ENCODE results near the gene DCXR.
A peak's percentile ranks its signal among the peaks of the same experiment; 100 is the strongest.

The DCXR gene

DNA sequence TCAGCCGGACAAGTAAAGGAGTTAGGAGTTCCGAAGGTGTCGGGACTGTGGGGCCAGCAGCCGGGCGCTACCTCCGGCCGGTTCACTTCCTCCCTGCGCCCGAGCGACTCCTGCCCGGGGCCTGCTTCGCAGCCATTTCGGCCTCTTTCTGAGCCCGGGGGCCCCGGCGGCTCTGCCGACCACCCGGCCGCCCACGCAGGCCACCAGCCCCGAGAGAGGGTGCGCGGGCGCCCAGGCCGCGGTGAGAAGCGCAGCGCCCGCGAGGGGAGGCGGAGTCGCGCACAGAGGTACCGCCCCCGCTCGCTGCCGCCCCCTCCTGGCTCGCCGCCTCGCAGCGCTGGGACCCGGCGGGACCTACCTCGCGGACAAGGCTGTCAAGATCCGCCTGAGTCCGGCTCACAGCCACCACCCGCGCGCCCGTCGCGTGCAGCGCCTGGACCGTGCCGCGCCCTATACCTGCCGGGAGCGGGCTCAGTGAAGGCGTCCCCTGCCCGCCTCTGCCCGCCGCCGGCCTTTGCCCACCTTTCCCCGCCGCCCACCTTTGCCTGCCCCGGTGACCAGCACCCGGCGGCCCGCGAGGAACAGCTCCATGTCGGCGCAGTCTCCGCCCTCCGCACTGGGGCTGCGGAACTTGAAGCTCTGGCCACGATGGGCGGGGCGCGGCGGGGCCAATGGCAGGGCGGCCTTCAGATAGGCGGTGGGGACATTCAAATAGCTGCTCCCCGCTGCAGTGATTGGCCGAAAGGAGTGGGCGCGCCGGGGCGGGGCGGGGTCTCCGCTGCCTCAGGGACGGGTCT is at the start of gene DCXR:
Gene DCXR, minus strand, starts transcription at position 606 of the 797 bp plus-strand sequence. Its CDS starts 15 bp downstream, at position 591.
- peak; percentile 91 for DNase-seq

DNA sequence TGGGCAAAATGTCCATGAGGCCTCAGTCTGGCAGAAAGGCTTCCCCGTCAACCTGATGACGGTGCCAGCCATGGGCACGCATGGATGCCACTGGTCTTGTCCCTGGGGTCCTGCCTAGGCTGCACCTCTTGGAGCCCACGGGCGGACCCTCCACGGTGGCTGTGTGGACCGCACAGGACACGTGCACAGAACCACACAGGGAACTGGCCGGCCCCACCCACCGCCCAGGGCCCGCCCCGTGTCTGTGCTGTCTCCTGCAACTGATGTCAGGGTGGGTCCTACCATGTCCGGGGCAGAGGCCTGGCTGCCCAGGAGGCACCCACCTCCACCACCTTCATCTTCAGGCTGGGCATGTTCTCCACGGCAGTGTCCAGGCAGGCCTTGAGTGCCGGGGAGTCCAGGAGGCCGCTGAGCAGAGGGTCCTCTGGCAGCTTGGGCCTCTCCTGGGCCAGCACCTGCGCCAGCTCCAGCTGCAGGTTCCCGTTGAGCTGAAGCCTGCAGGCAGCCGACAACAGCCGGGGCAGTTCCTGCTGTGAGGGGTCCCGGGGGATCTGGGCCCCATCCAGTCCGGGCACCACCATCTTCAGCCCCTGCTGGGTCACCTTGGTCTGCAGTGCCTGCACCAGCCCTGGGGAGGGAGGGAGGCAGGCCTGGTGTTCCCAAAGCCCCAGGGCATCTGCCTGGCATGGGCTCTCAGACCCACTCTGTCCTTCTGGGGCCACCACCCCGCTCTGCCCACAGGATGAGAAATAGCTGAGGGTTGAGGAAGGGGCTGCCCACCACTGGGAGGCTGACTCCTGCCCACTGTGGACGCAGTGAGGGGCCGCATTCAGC is 48.7 kb upstream of the DCXR start:
- DNase-seq: no peak

DNA sequence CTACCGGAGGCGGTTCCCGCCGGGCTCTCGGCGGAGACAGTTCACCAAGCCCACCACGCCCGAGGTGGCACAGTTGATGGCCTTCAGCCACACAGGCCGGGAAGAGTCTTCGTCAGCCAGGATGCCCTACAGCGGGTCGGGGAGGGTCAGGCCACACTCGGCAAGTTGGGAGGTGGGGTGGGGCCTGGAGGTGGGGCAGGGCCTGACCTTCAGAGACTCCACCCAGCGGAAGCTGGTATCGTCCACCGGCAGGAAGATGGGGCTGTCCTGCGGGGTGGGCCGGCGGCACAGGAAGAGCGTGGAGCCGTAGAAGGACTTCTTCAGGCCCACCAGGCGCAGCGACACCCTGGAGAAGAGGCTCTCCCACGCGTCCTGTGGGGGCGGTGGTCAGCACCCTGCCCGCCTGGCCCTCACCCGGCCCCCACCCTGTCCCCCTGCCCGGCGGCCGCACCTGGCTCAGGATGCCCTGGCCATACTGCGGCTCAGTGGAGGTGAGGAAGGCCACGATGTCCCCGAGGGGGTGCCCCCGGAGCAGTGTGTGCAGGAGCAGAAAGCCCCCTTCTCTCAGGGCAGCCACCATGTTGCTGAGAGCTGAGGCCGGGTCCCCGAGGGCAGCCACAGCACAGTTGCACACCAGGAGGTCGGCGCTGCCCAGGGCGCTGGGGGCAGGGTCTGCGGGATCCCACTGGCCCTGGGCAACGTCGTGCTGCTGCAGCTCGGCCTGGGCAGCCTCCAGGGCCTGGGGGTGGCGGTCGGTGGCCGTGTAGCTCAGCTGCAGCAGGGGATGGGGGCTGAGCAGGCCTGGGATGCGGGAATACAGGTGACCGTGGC is 47.7 kb upstream of the DCXR start:
- DNase-seq: no peak

DNA sequence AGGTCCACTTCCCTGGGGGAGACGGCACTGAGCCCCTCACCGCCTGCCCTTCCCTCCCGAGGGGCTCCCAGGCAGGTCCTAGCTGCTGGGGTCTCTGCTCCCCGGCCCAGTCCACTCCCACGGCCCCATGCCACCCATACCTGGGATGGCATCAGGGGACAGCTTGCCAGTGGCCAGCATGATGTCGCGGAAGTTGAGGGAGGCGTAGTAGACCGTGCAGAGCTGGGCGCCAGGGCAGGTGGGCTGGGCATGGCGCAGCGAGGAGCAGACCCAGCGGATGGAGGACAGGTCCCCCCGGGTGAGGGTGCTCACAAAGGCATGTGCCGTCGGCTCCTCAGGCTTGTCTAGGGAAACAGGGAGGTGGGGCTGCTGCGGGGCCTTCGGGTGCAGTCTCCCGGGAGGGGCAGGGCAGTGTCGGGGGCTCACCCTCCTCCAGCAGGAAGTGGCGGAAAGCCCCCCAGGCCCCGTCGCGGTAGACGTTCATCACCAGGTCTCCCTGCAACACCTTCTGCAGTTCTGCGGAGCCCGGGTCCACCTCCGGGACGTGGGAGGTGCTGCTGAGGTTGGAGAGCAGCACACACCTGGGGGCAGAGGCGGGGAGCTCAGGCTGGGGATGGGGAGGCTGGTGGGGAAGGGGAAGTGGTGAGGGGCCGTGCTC is 47.0 kb upstream of the DCXR start:
- DNase-seq: no peak

DNA sequence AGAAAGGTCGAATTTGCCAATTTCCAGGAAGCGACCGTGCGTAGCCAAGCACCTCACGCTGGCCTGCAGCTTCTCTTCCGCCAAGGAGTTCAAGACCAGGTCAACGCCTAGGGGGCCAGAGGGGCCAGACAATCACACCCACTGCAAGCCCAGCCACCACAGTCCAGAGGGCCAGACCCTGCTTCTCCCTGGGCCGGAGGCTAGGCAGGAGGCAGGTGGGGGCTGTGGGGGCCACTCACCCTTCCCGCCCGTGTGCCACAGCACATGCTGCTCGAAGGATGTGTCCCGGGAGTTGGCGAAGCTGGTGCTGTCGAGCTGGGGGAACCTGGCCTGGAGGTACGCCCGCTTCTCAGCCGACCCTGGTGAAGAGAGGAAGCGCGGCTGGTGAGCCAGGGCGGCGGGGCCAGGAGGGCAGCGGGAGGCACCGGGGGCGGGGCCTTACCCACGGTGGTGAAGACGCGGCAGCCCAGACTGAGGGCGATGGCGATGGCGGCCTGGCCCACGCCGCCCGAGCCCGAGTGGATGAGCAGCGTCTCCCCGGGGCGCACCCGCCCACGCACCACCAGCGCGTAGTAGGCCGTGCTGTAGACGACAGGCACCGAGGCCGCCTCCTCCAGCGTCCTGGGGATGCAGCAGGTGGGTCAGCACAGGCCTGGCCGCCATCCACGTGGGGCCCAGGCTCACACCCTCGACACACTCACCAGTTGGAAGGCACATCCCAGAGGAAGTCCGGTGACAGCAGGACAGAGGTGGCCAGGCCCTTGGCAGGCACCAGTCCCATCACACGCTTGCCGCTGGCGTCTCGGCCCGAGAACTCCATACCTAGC is 46.2 kb upstream of the DCXR start:
- DNase-seq: no peak

DNA sequence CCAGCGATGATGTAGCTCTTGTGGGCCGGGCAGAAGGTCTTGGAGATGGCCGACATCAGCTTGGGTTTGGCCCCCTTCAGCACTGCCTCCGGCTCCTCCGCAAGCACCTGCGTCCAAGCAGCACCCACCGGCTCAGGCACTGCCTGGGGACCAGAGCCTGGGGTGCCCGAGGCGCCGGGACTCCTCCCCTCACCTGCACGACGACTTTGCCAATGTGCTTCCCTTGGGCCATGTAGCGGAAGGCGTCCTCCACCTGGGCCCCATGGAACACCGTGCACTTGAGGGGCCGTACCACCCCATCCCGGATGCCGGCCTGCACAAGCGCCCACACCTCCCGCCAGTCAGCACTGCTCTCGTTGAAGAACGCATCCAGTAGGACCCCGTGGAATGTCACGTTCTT is 45.5 kb upstream of the DCXR start:
- no peak for DNase-seq

DNA sequence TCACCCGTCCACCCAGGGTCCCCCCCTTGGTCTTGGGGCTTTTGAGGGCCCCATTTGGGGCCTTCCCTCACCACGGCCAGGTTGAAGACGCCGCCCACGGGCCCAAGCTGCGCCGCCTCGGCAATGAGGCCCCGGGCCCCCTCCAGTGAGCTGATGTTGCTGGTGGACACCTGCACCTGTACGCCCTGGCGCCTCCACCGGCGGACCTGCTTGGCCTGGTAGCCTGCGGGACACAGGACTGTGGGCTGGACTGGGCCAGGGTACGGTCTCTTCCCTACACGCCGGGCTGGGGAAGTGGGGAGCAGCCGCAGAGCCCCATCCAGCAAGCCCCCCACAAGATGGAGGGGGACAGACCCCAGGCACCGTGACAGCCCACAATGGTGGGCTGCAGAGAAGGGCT is 45.0 kb upstream of the DCXR start:
- DNase-seq: no peak

DNA sequence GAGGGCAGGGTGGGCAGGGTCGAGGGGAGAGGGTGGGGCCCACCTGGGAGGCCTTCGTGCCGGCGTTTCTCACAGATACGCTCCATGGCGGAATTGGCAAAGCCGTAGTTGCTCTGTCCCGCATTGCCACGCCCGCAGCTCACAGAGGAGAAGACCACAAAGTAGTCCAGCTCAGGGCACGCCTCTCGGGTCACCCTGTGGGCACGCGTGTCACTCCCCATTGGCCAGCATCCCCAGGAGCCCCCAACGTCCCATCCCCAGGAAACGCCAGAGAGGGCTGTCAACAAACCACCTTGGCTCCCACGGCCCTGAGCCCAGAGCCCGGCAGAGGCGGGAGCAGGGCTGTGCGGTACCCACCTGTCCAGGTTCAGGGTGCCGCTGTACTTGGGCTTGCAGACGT is 44.5 kb upstream of the DCXR start:
- DNase-seq: no peak

DNA sequence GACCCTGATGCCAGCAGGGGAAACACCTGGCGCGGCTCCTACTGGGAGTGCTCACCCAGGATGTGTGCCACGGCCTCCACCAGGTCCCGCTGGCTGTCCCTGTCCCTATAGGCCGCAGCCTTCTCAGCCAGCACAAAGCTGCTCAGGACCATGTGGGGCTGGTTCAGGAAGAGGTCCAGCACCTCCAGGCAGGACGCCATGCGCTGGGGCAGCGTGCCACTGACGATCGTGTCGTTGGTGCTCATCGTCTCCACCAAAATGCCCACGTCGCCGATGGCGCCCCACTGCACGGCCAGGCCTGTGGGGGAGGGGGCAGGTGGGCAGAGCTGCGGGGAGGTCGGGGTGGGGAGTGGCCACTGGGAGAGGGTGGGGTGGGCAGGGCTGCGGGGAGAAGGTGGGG is 44.0 kb upstream of the DCXR start:
- DNase-seq: no peak

DNA sequence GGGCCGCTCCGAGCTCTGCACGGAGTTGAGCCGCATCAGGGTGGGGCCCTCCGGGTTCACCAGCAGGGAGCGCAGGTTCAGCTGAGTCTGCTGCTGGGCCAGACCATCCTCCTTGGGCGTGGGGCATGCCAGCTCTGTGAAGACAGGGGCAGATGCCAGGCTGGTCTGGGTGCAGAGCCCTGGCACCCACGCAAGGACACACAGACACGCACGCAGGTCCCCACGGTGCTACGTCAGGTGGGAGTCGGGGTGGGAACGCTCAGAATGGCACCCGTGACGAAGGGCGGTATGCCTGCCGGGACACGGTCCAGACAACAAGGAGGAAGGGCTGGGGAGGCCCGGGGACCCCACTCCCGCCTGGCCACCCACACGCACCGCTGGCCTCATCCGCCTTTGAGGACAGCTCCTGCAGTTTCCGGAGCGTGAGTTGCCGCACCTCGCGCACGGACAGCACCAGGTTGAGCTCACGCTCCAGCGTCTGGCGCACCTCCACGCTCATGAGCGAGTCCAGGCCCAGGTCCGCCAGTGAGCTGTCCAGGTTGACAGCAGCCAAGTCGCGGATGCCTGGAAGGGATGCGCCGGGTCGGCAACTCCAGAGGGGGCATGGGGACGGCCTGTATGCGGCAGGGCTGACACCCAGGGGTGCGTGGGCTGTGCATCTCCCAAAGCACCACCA is 43.4 kb upstream of the DCXR start:
- no peak for DNase-seq

DNA sequence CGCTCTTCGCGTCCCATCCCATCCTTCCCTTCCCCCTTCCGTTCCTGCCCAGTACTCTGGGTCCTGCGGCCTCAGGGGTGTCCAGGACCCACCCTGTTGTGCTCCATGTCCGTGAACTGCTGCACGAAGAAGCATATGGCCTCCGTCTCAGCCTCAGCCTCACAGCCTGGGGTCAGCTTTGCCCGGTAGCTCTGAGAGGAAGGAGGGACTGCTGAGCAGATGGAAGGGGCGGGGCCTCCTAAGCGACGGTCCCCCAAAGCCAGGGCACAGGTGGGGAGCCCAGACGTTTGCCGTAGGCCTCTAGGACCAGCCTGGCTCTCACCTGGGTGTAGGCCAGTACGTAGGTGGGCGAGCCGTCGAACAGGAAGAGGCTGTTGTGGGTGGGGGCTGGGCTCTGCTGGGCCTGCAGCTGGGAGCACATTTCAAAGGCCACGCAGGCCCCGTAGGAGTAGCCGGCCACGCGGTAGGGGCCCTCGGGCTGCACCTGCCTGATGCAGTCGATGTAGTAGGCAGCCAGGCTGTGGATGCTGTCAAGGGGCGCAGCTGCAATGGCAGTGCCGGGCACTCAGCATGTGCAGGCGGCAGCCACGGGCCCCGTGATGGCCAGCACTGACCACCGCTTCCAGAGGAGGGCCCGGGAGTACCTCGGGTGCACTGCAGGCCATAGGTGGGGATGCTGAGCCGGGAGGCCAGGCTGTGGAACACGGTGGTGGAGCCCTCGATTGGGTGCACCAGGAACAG is 42.7 kb upstream of the DCXR start:
- DNase-seq: no peak

DNA sequence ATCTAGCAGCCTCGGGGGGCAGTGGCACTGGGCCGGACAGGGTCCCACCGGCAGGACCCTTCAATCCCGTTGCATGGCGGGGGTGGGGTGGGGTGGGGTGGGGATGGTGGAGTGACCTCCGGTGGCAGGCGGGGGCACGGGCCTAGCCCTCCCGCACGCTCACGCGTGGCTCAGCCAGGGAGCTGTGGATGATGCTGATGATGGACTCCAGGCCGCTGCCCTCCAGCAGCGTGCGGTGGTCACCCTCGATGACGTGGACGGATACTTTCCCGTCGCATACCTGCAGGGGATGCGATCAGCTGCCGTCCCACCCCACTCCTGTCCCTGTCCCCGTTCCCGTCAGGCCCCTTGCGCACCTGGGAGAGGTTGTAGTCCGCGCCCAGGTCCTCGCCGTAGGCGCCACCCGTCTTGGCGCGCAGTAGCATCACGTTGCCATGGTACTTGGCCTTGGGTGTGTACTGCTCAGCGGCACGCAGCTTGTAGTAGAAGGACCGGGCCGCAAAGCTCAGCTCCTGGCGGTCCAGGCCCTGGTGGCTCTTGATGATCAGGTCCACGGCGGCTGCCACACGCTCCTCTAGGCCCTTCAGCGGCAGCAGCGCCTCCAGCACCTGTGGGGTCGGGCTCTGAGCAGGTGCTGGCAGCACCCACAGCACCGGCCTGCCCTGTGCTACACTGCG is 41.6 kb upstream of the DCXR start:
- DNase-seq: no peak

DNA sequence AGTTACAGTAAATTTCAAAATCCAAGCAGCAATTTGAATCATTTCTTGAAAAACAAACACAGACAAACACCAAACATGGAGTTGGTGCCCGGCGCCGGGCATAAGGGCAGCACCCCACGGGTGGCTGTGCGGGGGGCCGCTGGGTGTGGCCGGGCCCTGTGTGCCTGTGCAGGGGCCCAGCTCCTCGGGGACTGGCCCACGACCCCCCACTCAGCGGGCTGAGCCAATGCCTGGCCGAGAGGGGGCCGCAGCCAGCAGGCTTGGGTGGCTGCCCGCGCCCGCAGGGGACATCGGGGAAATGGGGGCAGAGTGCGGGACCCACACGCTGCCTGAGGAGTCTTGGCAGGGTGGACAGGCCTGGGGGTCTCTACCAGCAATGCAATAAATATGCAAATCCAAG is 40.9 kb upstream of the DCXR start:
- no peak for DNase-seq

DNA sequence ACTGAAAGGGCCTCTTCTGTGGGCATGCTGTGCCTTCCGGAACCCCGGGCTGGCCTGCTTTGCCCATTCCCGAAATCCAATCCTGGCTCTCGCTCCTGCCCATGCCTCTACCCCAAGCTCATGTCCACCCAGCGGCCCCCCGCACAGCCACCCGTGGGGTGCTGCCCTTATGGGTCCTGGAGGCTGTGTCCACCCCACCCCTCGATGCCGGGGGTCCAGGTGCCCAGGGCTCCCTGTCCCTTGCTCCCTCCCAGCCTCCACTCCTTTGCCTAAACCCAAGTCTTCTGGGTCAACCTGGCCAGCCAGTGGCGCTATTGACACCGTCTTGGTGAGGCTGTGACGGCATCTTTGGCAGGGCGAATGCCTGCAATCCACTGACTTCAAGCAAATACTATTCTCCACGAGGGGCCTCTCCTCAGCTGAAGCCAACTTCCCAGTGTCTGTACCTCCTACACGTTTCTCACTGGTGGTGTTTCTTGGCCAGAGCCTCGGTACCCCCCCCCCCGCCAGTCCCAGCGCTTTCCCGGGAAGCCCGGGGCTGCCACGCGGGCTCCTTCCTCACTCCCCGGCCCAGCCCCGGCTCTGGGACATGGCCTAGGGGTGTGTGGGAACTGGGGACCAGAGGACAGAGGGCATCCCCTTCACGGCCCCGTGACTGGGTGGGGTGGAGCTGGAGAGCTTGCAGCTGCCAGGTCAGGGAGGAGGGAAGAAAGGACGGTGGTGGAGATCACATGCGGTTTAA is 40.3 kb upstream of the DCXR start:
- no peak for DNase-seq

DNA sequence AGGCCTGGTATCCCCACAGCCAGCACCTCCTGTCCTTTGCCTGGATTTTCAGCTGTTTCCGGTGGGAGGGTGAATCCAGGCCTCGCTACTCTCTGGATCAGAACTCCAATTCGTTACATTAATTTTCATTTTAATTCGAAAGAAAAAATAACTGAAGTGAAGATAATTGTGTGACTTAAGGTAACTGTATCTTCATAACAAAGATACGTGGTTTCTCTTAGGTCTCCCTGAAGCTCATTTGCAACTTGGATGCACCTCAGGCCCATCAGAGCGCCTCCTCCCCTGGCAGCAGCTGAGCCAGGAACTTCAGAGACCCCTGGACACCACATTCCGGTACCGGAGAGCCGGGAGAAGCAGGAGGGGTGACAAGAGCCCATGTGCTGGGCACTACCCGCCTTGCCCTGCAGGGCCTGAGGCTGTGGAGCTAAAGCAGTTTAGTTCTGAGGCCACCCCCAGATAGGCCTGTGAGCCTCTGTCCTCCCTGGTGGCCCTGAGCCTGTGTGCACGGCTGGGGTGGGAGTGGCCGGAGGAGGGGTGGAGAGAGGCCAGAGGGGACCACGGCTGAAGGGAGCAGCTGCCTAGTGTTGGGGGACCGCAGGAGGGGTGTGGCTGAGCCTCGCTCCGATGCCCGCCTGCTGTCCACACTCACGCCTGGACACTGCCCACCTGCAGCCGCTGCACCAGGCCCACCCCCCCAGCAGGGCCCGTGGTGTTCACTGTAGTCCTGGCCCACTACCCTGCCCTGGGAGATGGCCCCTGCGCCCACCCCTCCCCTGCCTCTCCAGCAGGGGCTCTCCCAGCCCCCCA is 39.5 kb upstream of the DCXR start:
- no peak for DNase-seq

DNA sequence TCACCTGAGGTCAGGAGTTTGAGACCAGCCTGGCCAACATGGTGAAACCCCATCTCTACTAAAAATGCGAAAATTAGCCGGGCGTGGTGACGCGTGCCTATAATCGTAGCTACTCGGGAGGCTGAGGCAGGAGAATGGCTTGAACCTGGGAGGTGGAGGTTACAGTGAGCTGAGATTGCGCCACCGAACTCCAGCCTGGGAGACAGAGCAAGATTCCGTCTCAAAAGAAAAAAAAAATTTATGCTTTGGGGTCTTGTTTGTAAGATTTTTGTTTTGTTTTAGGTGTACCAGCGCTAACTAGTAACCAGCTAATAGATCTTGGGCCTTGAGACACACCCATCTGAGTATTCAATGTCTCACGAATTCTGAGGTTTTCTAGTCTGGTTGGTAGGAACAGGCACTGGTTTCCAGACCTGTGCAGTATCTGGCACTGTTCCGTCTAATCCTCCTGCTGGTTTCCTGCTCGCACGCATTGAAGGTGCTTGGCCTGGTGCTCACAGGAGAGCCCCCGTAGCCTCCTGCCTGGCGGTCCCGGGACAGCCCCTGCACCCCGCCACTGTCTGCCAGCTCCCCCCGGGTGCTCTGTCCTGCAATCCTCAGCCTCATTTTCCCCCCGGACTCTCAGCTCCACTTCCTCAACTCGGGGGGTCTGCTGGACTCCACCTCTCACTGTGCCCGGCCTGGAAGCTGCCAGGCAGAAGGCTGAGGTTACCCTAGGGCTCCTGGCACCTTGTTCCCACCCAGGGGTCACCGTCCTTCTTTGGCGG is 38.7 kb upstream of the DCXR start:
- no peak for DNase-seq

DNA sequence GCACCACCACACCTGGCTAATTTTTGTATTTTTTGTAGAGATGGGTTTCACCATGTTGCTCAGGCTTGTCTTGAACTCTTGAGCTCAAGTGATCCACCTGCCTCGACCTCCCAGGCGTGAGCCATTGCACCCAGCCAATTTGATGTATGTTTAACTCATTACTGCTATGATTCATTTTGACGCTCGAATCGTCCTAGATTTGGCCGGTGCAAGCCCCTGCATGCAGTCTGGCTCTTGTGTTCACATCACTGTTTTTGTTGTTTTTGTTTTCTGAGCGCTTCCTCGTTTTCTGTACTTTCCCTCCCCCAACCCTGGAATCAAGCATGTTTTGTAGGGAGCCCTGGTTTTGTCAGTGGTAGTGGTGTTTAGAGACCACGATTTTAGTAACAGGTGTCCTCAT is 35.9 kb upstream of the DCXR start:
- DNase-seq: no peak

DNA sequence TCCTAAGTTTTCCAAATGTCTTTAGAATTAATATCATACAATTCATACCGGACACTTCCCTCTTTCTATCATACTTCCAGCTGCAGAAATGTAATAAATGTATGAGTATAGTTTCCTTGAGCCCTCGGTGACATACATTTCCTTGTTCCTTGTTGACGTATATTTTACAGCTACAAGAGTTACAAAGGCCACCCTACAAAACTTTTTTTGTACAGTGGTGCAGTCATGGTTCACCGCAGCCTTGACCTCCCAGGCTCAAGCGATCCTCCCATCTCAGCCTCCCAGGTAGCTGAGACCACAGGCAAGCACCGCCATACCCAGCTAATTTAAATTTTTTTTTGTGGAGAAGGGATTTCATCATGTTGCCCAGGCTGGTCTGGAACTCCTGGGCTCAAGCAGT is 35.3 kb upstream of the DCXR start:
- no peak for DNase-seq
